Endodermal cell (in vitro differentiated cells): ENCODE results near the gene ATP5F1B. TPM values are rescaled to one million over a fixed set of nuclear protein-coding genes. Genes with fewer than 3 reads are reported as not detected.

Experiments used
- DNase-seq: peaks from one replicate; pipeline ENCODE4 v3.0.0-alpha.2; 2017
- H3K27ac ChIP-seq: 2 replicates; pipeline ENCODE4 v1.5.1; 2013; ENCODE audit warnings: mild to moderate bottlenecking, low read depth, low read length, moderate library complexity
- H3K27me3 ChIP-seq: 2 replicates; pipeline ENCODE4 v1.6.1; 2013; ENCODE audit warnings: mild to moderate bottlenecking, low read length, moderate library complexity; ENCODE audit not compliant: insufficient read depth, control insufficient read depth, poor library complexity, severe bottlenecking
- H3K36me3 ChIP-seq: 2 replicates; pipeline ENCODE4 v1.7.0; 2013; ENCODE audit warnings: mild to moderate bottlenecking, low read length, moderate library complexity; ENCODE audit not compliant: control insufficient read depth, insufficient read depth
- H3K4me1 ChIP-seq: one replicate; pipeline ENCODE4 v1.7.0; 2013; ENCODE audit warnings: low read length; ENCODE audit not compliant: control insufficient read depth, insufficient read depth
- H3K4me3 ChIP-seq: 2 replicates; pipeline ENCODE4 v1.5.1; 2013; ENCODE audit warnings: mild to moderate bottlenecking, low read length, moderate library complexity
- H3K9ac ChIP-seq: 2 replicates; pipeline ENCODE4 v1.6.1; 2013; ENCODE audit warnings: mild to moderate bottlenecking, low read length, moderate library complexity; ENCODE audit not compliant: poor library complexity, severe bottlenecking; ENCODE audit errors: extremely low read depth
- H3K9me3 ChIP-seq: 2 replicates; pipeline ENCODE4 v1.6.1; 2013; ENCODE audit warnings: mild to moderate bottlenecking, low read length, moderate library complexity; ENCODE audit not compliant: control insufficient read depth
- H3K27ac Mint-ChIP-seq: 2 replicates; pipeline ENCODE4 v1.8.0; 2020; ENCODE audit warnings: mixed read lengths
- H3K27me3 Mint-ChIP-seq: 2 replicates; pipeline ENCODE4 v1.8.0; 2021; ENCODE audit warnings: mild to moderate bottlenecking, mixed read lengths; ENCODE audit not compliant: insufficient read depth
- H3K36me3 Mint-ChIP-seq: 2 replicates; pipeline ENCODE4 v1.8.0; 2020; ENCODE audit warnings: low read depth, mixed read lengths
- H3K4me1 Mint-ChIP-seq: 2 replicates; pipeline ENCODE4 v1.8.0; 2020; ENCODE audit warnings: mixed read lengths
- H3K4me3 Mint-ChIP-seq: 2 replicates; pipeline ENCODE4 v1.8.0; 2020; ENCODE audit warnings: mild to moderate bottlenecking, moderate library complexity, mixed read lengths
- H3K9me3 Mint-ChIP-seq: 2 replicates; pipeline ENCODE4 v1.8.0; 2020; ENCODE audit warnings: mild to moderate bottlenecking, mixed read lengths
- CTCF ChIP-seq: fragments of 200-600 bp; sonication (generic); conservative IDR thresholded peaks from 2 replicates; pipeline ENCODE4 v1.5.0; 2021; ENCODE audit warnings: antibody characterized with exemption, mild to moderate bottlenecking
- WGBS, 2 experiments: methylation state at CpG; one replicate each; pipeline versions ENCODE4 v1.1.5 to v1.1.7; 2013; ENCODE audit warnings: missing lambda C conversion rate in 2 of 2, mixed read lengths in 1 of 2; ENCODE audit not compliant: insufficient coverage in 1 of 2, insufficient read length in 1 of 2; 5-methylcytosine and 5-hydroxymethylcytosine counted together
- total RNA-seq, 2 donors: library from RNA; stranded (reverse); fragmentation: NEBNext Ultra II Directional in 1 of 2; extraction: Animal tissue kit (Norgen Biotek cat#: 25700) in 1 of 2; gene quantifications; 2 replicates in 1 of 2; 3 replicates in 1 of 2; pipeline ENCODE4 v1.2.1, GENCODE V29; 2021

The ATP5F1B gene
- total RNA-seq, 2 donors from 2014 or later, result 653 to 681 TPM

GRCh38 chr12:56645201-56645716, 525 bp downstream of the ATP5F1B start:
- H3K4me1 ChIP-seq, result no peaks in the 10 kb centered on the region
- peak; percentile 27 for TF ChIP-seq CTCF

GRCh38 chr12:56644654-56645053, 1.1 kb downstream of the ATP5F1B start:
- WGBS, 2 experiments, result 58 to 68% methylated on average over 4 of the region's 4 CpGs
- TF ChIP-seq CTCF, result no peak
- Mint-ChIP-seq H3K9me3 (peaks cover 8% of the 10 kb centered on the region), H3K4me1 (peaks cover 7% of the 10 kb centered on the region), H3K4me3 (peak overlapping the region; percentile 100), H3K27me3 (no peaks in the 10 kb centered on the region), H3K36me3 (peaks cover 42% of the 10 kb centered on the region), H3K27ac (peak overlapping the region; percentile 95)
- peak overlapping the region; percentile 95 for H3K9ac ChIP-seq
- H3K27me3 ChIP-seq, result no peaks in the 10 kb centered on the region
- H3K9me3 ChIP-seq, result no peaks in the 10 kb centered on the region
- no peak overlapping the region for H3K27ac ChIP-seq
- DNase-seq, result no peak
- peaks cover 49% of the 10 kb centered on the region for H3K36me3 ChIP-seq
- no peaks in the 10 kb centered on the region for H3K4me1 ChIP-seq
- peak overlapping the region; percentile 100 for H3K4me3 ChIP-seq

More at GRCh38 chr12:56645201-56645716, 525 bp downstream of the ATP5F1B start:
- peak overlapping the region; percentile 95 for H3K9ac ChIP-seq
- Mint-ChIP-seq H3K27me3 (no peaks in the 10 kb centered on the region), H3K4me3 (peak overlapping the region; percentile 100), H3K36me3 (peaks cover 38% of the 10 kb centered on the region), H3K9me3 (peaks cover 8% of the 10 kb centered on the region), H3K27ac (peak overlapping the region; percentile 95), H3K4me1 (peaks cover 7% of the 10 kb centered on the region)
- peak; percentile 70 for DNase-seq
- no peaks in the 10 kb centered on the region for H3K27me3 ChIP-seq
- H3K27ac ChIP-seq, result no peak overlapping the region
- H3K9me3 ChIP-seq, result no peaks in the 10 kb centered on the region
- H3K36me3 ChIP-seq, result peaks cover 43% of the 10 kb centered on the region
- peak overlapping the region; percentile 100 for H3K4me3 ChIP-seq
- WGBS, 2 experiments, result 1% methylated on average over 29 of the region's 29 CpGs

GRCh38 chr12:56641219-56641618, 4.6 kb downstream of the ATP5F1B start:
- DNase-seq, result no peak
- H3K36me3 Mint-ChIP-seq, result peaks cover 65% of the 10 kb centered on the region

More at GRCh38 chr12:56641219-56641618, 4.6 kb downstream of the ATP5F1B start:
- H3K4me3 Mint-ChIP-seq, result no peak overlapping the region
- H3K27me3 Mint-ChIP-seq, result no peaks in the 10 kb centered on the region
- Histone ChIP-seq H3K4me1 (no peaks in the 10 kb centered on the region), H3K36me3 (peaks cover 75% of the 10 kb centered on the region), H3K27ac (no peak overlapping the region), H3K9ac (no peak overlapping the region), H3K9me3 (no peaks in the 10 kb centered on the region), H3K27me3 (no peaks in the 10 kb centered on the region), H3K4me3 (no peak overlapping the region)
- no peak for TF ChIP-seq CTCF
- H3K4me1 Mint-ChIP-seq, result peaks cover 20% of the 10 kb centered on the region
- H3K9me3 Mint-ChIP-seq, result peaks cover under 1% of the 10 kb centered on the region
- no peak overlapping the region for H3K27ac Mint-ChIP-seq
- 99 to 100% methylated on average over 2 to 5 of the region's 6 CpGs for WGBS, 2 experiments
